Vagina (tissue), 2 donors: ENCODE measurements around the gene DENND2A.

ENCODE experiments used
- CTCF ChIP-seq, 3 experiments: fragments of 450-650 bp in 2 of 3; fragments of 200-600 bp in 1 of 3; sonication (generic) in 1 of 3; IDR thresholded peaks; one replicate each; pipeline ENCODE4 v1.5.1; 2017 to 2019; ENCODE audit warnings: antibody characterized with exemption in 3 of 3, mild to moderate bottlenecking in 2 of 3, moderate library complexity in 2 of 3
- POLR2A ChIP-seq, 2 donors: fragments of 450-650 bp; IDR thresholded peaks; one replicate each; pipeline ENCODE4 v1.6.1; 2017; ENCODE audit warnings: antibody characterized with exemption in 2 of 2, mild to moderate bottlenecking in 2 of 2, moderate library complexity in 2 of 2
- POLR2AphosphoS5 ChIP-seq, 2 donors: sonication (generic); formaldehyde crosslinking; IDR thresholded peaks; one replicate each; pipeline ENCODE4 v1.9.0; 2017; ENCODE audit warnings: antibody characterized with exemption in 2 of 2, mild to moderate bottlenecking in 2 of 2, low read depth in 1 of 2; ENCODE audit not compliant: insufficient read depth in 1 of 2

GRCh38 chr7:140637400-140637799 is 3.2 kb downstream of the DENND2A start:
- TF ChIP-seq CTCF (IDR thresholded peaks at IDR 0.05) (no peak), POLR2AphosphoS5 (IDR thresholded peaks at IDR 0.05; ENCODE audit: insufficient read depth in 1 of 2, low read depth in 1 of 2) (no peak), POLR2A (IDR thresholded peaks at IDR 0.05) (no peak)
